Panc1 (cell line): Measurements from ENCODE around the gene GPR152.

Experiments used
- POLR2AphosphoS5 ChIP-seq: IDR thresholded peaks from 2 replicates; pipeline ENCODE4 v1.6.1; 2012; ENCODE audit warnings: mild to moderate bottlenecking, low read depth, low read length, moderate library complexity
- TCF7L2 ChIP-seq: IDR thresholded peaks from 2 replicates; pipeline ENCODE4 v1.6.1; 2011; ENCODE audit warnings: mild to moderate bottlenecking, low read depth, low read length, inconsistent platforms
- TF ChIP-seq, protein P1 (sequence below), 2 experiments: IDR thresholded peaks; 2 replicates each; pipeline ENCODE4 v1.6.1; 2011 to 2012; ENCODE audit warnings: low read depth in 2 of 2, control low read depth in 1 of 2, low read length in 1 of 2, mild to moderate bottlenecking in 1 of 2, moderate library complexity in 1 of 2; ENCODE audit not compliant: insufficient read depth in 1 of 2
- TF ChIP-seq, protein P2 (sequence below): fragments of 450-650 bp; IDR thresholded peaks from 2 replicates; pipeline ENCODE4 v1.5.1; 2017; ENCODE audit warnings: mild to moderate bottlenecking

- TF ChIP-seq, protein P1, sequence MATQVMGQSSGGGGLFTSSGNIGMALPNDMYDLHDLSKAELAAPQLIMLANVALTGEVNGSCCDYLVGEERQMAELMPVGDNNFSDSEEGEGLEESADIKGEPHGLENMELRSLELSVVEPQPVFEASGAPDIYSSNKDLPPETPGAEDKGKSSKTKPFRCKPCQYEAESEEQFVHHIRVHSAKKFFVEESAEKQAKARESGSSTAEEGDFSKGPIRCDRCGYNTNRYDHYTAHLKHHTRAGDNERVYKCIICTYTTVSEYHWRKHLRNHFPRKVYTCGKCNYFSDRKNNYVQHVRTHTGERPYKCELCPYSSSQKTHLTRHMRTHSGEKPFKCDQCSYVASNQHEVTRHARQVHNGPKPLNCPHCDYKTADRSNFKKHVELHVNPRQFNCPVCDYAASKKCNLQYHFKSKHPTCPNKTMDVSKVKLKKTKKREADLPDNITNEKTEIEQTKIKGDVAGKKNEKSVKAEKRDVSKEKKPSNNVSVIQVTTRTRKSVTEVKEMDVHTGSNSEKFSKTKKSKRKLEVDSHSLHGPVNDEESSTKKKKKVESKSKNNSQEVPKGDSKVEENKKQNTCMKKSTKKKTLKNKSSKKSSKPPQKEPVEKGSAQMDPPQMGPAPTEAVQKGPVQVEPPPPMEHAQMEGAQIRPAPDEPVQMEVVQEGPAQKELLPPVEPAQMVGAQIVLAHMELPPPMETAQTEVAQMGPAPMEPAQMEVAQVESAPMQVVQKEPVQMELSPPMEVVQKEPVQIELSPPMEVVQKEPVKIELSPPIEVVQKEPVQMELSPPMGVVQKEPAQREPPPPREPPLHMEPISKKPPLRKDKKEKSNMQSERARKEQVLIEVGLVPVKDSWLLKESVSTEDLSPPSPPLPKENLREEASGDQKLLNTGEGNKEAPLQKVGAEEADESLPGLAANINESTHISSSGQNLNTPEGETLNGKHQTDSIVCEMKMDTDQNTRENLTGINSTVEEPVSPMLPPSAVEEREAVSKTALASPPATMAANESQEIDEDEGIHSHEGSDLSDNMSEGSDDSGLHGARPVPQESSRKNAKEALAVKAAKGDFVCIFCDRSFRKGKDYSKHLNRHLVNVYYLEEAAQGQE (IDR thresholded peaks at IDR 0.05; ENCODE audit: insufficient read depth in 1 of 2, low read depth in 2 of 2, low read length in 1 of 2): no peak
- TF ChIP-seq, protein P2, sequence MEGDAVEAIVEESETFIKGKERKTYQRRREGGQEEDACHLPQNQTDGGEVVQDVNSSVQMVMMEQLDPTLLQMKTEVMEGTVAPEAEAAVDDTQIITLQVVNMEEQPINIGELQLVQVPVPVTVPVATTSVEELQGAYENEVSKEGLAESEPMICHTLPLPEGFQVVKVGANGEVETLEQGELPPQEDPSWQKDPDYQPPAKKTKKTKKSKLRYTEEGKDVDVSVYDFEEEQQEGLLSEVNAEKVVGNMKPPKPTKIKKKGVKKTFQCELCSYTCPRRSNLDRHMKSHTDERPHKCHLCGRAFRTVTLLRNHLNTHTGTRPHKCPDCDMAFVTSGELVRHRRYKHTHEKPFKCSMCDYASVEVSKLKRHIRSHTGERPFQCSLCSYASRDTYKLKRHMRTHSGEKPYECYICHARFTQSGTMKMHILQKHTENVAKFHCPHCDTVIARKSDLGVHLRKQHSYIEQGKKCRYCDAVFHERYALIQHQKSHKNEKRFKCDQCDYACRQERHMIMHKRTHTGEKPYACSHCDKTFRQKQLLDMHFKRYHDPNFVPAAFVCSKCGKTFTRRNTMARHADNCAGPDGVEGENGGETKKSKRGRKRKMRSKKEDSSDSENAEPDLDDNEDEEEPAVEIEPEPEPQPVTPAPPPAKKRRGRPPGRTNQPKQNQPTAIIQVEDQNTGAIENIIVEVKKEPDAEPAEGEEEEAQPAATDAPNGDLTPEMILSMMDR: no peak
- TF ChIP-seq POLR2AphosphoS5 (no peak), TCF7L2 (no peak)
Observed at GRCh38 chr11:67409261-67409666, 43.3 kb downstream of the GPR152 start.
